GM21825 (cell line): ENCODE data around the gene CAMKMT.

Experiments
- ATAC-seq: cut with Tn5 transposase; IDR thresholded peaks from one replicate; pipeline ENCODE4 v1.9.1; 2021; ENCODE audit warnings: mild to moderate bottlenecking, moderate library complexity; ENCODE audit not compliant: unreplicated experiment

Gene CAMKMT

DNA sequence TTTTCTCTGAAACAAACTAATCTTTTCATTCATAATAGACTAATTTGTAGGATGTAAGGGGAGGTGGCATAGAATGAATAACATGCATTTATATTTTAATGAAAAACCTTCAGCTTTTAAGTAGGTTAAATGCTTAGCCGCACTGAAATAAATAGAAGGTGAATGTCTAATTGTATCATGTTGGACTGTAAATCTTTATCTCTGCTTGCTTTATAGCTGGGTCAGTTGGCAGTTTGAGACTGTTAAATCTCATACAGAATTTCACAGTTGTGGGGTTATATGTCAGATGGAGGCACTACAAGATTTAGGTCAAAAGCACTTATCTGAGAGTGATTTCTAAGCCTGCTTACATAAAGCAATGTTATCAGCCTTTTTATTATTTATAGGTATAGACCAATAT, 405.0 kb downstream of the CAMKMT start:
- no peak for ATAC-seq

DNA sequence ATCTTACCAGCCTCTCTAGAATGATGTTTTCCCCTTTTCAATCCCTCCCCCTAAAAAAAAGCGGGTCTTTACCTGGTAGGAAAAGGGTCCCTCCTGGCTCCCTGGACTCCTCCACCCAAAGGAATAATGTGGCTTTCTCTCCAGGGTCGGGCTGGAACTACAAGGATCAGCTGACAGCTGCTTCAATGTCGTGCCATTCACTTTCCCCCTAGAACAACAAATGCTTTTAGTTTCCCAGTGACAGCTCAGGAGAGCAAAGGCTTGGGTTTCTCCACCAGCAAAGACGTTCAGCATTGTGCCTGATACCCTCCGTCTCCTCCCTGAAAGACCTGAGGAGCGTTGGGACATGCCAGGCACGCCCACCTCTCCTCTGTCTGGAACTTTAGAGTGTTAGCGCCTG, 405.9 kb downstream of the CAMKMT start:
- ATAC-seq = no peak

DNA sequence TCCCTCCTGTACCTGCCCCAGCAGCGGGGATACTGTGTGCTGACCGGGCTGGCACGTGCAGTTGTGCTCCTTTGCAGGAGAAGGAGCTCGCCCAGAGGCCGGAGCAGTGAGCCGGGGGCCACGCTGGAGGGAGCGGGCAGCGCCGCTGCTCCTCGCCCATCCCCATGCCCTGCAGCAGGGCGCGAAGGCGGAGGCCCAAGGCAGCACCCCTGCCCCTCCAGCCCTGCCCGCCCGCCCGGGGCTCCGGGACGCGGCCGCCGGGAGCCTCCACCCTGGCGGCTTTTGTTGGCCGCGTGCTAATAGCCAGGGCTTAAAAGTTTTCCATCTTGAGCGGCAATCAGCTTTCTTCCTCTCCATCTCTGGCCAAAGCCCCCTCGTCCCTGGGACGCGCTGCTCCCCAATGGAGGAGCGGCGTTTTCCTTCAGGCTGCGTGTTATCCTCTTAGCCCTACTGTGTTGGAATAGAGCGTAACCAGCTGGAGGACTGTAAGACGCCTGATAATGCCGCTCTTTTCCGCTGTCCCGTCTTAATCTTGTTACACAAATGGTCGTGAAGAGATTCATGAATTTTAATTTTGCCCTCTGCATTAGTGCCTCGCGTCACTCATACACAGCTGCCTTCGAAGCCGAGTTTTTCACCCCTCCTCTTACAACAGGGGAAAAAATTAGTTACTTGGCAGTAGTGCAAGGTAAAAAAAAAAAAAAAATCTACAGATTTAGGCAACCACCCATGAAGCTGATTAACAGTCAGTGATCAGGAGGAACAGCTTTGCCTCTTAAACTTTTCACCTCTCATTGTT, 406.9 kb downstream of the CAMKMT start:
- no peak for ATAC-seq

- ATAC-seq = no peak
These were observed 407.7 kb downstream of the CAMKMT start for GRCh38 chr2:44769349-44770011.

DNA sequence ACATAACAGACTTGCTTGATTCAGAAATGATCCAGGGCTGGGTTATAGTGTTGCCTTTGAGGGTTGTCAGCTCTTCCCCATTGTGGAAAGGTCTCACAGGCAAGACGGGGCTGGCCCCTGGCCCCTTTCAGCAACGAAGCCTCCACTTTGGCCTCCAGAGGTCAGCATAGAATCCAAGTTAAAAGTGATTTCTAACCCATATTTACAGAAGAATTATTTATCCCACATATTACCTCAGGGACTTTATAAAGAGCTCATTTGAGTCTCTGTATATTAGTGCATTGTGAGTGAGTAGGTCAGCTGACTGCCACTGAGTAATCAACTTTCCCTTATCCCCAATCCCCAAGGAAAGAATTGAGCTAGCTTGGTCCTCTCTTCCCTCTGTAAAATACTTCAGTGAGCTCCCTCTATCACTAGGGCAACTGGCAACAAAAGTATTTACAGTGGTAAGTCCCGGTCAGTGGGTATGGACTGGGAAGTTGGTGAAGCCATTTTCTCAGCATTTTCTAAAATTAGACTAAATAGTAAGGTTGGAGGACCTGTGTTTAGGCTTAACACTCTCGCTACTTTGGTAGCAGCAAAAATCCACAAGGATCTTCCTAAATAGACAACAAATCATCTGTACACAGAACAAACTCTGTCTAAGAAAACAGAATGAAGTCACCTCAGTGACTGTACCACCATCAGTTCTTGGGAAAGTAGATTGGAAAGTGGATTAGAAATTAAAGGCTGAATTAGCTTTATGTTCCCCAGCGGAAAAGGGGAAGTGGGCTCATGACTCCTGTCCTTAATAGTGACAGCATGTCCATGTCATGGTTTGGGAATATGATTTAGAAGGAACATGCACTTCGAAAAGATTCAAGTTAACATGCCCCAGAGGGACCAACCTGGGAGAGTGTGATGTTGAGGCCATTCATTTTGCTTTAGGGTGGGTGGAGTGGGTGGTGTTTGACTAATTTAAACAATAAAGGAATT, 408.8 kb downstream of the CAMKMT start:
- ATAC-seq = no peak

GRCh38 chr2:44771522-44771921, 409.8 kb downstream of the CAMKMT start:
- no peak for ATAC-seq

DNA sequence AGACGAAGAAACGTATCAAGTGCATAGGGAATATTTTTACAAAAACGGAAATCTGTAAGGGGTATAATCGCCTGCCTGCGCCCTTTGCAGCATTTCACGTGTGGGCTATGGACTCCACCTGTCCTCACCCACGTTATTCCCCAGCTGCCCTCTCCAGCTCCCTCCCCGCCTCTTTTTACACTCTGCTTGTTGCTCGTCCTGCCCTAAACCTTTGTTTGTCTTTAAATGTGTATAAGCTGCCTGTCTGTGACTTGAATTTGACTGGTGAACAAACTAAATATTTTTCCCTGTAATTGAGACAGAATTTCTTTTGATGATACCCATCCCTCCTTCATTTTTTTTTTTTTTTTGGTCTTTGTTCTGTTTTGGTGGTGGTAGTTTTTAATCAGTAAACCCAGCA, 410.4 kb downstream of the CAMKMT start:
- ATAC-seq = no peak

DNA sequence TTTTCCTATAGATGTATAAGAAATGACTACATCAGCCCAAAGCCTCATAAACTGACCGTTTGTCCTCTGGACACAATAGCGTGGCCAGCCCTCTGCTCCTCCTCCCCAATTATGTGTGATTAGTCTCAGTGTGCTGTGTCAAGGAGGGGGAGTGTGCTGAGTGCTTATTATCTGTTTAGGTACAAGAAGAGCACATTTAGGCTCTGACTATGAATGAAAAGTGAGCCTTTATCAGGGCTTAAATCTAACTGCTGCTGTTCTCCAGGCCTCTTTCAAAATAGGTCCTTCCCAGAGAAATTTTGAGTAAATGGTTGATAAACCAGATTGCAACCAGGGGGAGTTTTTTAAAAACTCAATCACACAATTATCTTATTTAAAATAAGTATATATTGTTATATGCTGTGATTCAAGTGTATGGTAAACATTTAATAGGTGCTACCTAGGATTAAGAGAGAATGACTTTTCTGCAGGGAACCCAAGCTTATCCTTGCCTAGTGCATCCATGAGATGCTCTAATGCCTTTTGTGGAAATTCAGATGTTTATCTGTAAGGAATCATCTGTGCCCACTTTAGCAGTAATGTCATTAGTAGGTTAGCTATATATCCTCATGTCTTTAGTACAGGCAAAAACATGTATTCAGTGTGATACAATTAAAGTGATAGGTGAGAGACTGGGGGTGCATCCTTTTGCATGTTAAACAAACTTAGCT, 411.1 kb downstream of the CAMKMT start:
- ATAC-seq = no peak

- ATAC-seq = no peak
These were observed 413.2 kb downstream of the CAMKMT start for GRCh38 chr2:44774826-44775492.

GRCh38 chr2:44777036-44777435, 415.3 kb downstream of the CAMKMT start:
- no peak for ATAC-seq

- no peak for ATAC-seq
These were observed 415.8 kb downstream of the CAMKMT start for GRCh38 chr2:44777537-44777936.

DNA sequence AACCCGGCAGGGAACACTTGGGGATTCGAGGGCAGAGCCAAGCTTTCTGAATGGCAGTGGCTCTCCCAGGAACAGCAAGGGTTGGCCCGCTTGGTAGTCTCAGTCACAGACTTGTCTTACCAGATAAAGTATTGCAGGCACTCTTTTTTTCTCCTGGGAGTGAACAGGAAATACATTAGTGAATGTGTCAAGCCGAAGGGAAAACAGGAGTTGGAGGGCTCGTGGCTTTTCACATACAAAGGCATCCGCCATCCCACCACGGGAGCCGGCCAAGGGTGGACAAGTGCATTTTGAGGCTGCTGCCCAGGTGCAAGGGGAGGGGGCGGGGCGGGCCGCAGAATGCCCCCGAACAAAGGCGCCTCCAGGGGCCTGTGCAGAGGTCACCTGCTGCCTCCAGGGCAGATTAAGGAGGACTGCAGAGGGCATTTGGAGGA, 416.5 kb downstream of the CAMKMT start:
- peak; percentile 41 for ATAC-seq

- ATAC-seq = peak; percentile 94
These were observed 417.1 kb downstream of the CAMKMT start for GRCh38 chr2:44778671-44779476.

- no peak for ATAC-seq
These were observed 418.0 kb downstream of the CAMKMT start for GRCh38 chr2:44779793-44780192.

DNA sequence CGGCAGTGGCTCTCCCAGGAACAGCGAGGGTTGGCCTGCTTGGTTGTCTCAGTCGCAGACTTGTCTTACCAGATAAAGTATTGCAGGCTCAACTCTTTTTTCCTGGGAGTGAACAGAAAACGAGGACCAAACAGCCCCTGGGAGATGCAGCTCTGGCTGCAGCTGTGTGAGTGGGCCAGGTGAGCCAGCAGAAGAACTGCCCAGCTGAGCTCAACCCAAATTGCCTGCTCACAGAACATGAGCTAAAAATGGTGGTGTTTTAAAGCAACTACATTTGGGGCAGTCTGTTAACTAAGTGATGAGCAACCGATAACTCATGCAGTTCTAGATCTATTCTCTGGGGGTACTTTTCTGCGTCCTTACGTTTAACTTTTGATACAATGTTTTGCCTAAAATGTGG, 418.7 kb downstream of the CAMKMT start:
- no peak for ATAC-seq

GRCh38 chr2:44785433-44785832, 423.7 kb downstream of the CAMKMT start:
- no peak for ATAC-seq

- no peak for ATAC-seq
These were observed 424.5 kb downstream of the CAMKMT start for GRCh38 chr2:44786045-44786816.

- no peak for ATAC-seq
These were observed 425.1 kb downstream of the CAMKMT start for GRCh38 chr2:44786817-44787214.

- ATAC-seq = no peak
These were observed 425.9 kb downstream of the CAMKMT start for GRCh38 chr2:44787663-44788062.
